ENCODE results near the gene APCDD1L.
"Not testable (repeated sequence)": the region's sequence is repeated elsewhere in the genome, so short reads cannot be mapped to it uniquely, and the experiment has no call there.

APCDD1L gene

DNA sequence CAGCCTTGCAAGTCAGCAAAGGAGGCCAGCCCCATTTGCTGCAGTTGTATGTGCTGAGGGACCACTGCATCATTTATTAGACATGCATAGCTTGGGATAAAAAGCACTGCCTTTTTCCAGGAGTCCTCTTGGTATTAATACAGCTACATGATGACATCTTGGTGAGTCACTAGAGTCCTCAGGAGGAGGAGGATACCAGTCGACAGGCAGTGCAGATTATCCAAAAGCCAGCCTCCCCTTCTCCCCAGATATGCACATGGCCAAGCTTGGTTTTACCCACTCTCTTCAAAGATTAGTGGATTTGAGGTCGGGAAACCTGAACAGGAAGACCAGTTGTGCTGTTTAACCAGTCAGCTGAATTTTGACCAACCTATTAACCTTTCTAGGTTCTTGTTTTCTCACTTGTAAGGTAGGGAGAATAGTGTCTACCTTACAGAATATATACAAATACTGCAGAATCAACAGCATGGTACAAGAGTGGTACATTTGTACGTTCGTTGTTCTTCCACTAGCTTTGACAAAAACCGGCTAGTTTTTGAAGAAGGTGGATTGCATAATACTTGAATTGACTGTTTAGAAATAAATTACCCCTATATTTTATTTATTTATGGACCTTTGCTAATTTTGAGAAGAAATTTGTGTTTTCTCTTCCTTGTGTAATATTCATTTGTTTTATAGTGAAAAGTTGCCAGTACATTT is 94.3 kb downstream of the APCDD1L start:
- Histone ChIP-seq H3K9me3 (ENCODE audit: control insufficient read depth, insufficient read depth, low read depth, low read length) (peaks cover 2% of the 10 kb centered on the region; the same call in 1 of the 2 replicates), H3K9ac (ENCODE audit: low read length) (no peak overlapping the region), H3K4me3 (ENCODE audit: low read depth, low read length) (no peak overlapping the region), H3K27me3 (ENCODE audit: control insufficient read depth, insufficient read depth, low read length) (no peaks in the 10 kb centered on the region), H3K36me3 (ENCODE audit: control insufficient read depth, insufficient read depth, low read length) (peaks cover 39% of the 10 kb centered on the region), H3K27ac (ENCODE audit: low read depth, low read length) (no peak overlapping the region), H3K4me1 (ENCODE audit: control insufficient read depth, insufficient read depth, low read length) (peaks cover 35% of the 10 kb centered on the region)

DNA sequence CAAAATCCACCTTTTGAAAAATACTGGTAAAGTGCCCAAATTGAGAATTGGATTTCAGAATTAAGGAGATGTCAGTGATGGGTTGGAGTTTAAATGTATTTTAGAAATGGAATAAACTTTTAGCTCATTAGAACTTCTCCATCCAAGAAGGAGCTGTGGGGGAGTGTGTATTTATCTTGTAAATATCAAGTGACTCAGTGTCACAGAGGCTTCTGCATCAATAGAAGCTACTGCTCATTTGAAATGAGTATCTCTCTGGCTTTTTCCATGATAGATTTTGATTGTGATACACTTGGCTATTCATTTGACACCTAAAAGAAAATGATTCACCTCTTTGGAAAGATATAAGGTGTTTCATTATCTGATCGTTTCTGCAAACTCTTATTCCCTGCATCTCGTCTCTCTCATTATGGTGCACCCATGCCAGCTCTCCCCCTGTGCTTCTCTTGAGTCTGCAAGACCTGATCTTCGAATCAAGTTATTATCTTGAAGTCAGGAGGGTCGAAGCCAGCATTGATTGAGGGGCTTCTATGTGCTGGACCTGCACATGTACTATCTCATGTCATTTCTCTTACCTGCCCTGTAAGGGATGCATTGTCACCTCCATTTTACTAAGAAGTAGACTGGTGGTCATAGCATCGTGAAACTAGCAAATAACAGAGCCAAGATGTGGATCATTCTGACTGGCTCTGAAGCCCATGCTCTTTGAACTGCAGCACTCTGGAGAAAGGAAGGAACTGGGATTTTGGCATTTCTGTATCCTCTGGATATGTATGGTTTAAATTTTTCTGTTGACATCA is 96.0 kb downstream of the APCDD1L start:
- Histone ChIP-seq H3K27ac (ENCODE audit: low read depth, low read length) (no peak overlapping the region), H3K27me3 (ENCODE audit: control insufficient read depth, insufficient read depth, low read length) (no peaks in the 10 kb centered on the region), H3K9ac (ENCODE audit: low read length) (no peak overlapping the region), H3K4me1 (ENCODE audit: control insufficient read depth, insufficient read depth, low read length) (peaks cover 34% of the 10 kb centered on the region), H3K4me3 (ENCODE audit: low read depth, low read length) (no peak overlapping the region), H3K36me3 (ENCODE audit: control insufficient read depth, insufficient read depth, low read length) (peaks cover 30% of the 10 kb centered on the region), H3K9me3 (ENCODE audit: control insufficient read depth, insufficient read depth, low read depth, low read length) (peaks cover 5% of the 10 kb centered on the region; the same call in 1 of the 2 replicates)

DNA sequence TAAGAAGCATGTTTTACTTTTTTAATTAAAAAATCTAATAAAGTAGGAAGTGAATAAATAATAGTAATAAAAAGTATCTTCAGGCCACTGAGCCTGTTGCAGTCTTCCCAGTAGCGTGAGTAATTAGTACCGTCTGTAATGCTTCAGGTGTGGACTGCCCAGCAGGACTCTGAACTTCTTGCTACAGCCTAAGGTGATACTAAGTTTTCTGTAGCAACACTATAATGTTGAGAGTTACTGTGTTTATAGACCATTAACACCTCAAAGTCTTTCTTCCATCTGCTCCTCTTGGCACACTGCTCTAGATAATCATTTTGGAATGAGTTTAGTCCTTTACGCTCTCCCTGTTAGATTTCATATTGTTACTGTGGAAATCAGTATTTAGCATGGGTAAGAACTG is 97.8 kb downstream of the APCDD1L start:
- Histone ChIP-seq H3K9me3 (ENCODE audit: control insufficient read depth, insufficient read depth, low read depth, low read length) (peaks cover 7% of the 10 kb centered on the region; the same call in 1 of the 2 replicates), H3K27ac (ENCODE audit: low read depth, low read length) (no peak overlapping the region), H3K4me3 (ENCODE audit: low read depth, low read length) (no peak overlapping the region), H3K36me3 (ENCODE audit: control insufficient read depth, insufficient read depth, low read length) (peaks cover 29% of the 10 kb centered on the region), H3K4me1 (ENCODE audit: control insufficient read depth, insufficient read depth, low read length) (peaks cover 25% of the 10 kb centered on the region), H3K27me3 (ENCODE audit: control insufficient read depth, insufficient read depth, low read length) (no peaks in the 10 kb centered on the region), H3K9ac (ENCODE audit: low read length) (no peak overlapping the region)

DNA sequence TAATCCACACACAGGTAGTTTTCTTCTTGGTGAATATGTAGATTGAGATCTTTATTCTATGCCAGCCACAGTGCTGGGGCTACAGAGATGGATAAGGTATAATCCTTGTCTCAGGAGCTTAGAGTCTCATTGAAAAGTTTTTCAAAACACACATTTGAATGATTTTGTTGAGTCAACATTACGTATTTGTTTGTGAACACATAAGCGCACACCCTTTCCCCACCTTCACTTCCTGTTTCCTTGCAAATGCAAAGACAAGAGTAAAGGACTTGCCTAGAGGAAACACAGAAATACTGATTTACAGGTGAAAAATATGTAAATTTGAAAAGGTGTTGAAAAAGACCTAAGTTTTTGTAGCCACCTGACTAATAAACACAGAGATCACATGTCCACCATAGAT is 98.4 kb downstream of the APCDD1L start:
- H3K27ac ChIP-seq (ENCODE audit: low read depth, low read length) = peak overlapping the region; percentile 1; the same call in 1 of the 2 replicates
- peaks cover 29% of the 10 kb centered on the region for H3K36me3 ChIP-seq (ENCODE audit: control insufficient read depth, insufficient read depth, low read length)
- no peak overlapping the region for H3K9ac ChIP-seq (ENCODE audit: low read length)
- H3K4me1 ChIP-seq (ENCODE audit: control insufficient read depth, insufficient read depth, low read length) = peaks cover 25% of the 10 kb centered on the region
- H3K27me3 ChIP-seq (ENCODE audit: control insufficient read depth, insufficient read depth, low read length) = no peaks in the 10 kb centered on the region
- 0 out of 2 replicates have a peak overlapping the region, but pooled peaks have one; percentile 15 for H3K4me3 ChIP-seq (ENCODE audit: low read depth, low read length)
- peaks cover 7% of the 10 kb centered on the region; the same call in 1 of the 2 replicates for H3K9me3 ChIP-seq (ENCODE audit: control insufficient read depth, insufficient read depth, low read depth, low read length)

DNA sequence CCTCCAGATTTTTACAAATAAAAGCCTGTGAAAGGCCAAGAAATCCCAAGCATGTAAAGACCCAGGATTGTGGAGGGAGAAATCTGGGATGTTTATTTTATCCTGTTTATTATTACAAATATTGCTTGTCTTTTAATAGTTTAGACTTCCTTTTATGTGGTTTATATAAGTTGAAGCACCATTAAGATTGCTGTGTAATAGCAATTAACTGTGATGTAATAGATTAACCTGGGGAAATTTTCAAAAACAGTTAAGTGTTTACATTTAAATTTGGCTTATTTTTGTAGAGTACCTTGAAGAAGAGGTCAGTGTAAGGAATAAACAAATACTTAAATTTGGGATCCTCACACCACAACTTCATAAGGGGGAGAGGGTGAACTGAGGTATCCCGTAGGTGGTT is 99.1 kb downstream of the APCDD1L start:
- H3K27me3 ChIP-seq (ENCODE audit: control insufficient read depth, insufficient read depth, low read length) = no peaks in the 10 kb centered on the region
- peaks cover 25% of the 10 kb centered on the region for H3K36me3 ChIP-seq (ENCODE audit: control insufficient read depth, insufficient read depth, low read length)
- H3K27ac ChIP-seq (ENCODE audit: low read depth, low read length) = peak overlapping the region; percentile 1; the same call in 1 of the 2 replicates
- H3K9ac ChIP-seq (ENCODE audit: low read length) = no peak overlapping the region
- peaks cover 21% of the 10 kb centered on the region for H3K4me1 ChIP-seq (ENCODE audit: control insufficient read depth, insufficient read depth, low read length)
- H3K9me3 ChIP-seq (ENCODE audit: control insufficient read depth, insufficient read depth, low read depth, low read length) = peaks cover 8% of the 10 kb centered on the region; the same call in 1 of the 2 replicates
- H3K4me3 ChIP-seq (ENCODE audit: low read depth, low read length) = 0 out of 2 replicates have a peak overlapping the region, but pooled peaks have one; percentile 15

DNA sequence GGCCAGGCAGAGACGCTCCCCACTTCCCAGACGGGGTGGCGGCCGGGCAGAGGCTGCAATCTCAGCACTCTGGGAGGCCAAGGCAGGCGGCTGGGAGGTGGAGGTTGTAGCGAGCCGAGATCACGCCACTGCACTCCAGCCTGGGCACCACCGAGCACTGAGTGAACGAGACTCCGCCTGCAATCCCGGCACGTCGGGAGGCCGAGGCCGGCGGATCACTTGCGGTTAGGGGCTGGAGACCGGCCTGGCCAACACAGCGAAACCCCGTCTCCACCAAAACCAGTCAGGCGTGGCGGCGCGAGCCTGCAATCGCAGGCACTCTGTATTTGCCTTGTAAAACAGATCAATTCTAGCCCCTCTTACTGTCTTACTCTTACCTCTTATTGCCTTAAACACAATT is 100.4 kb downstream of the APCDD1L start:
- H3K4me3 ChIP-seq (ENCODE audit: low read depth, low read length); H3K9ac ChIP-seq (ENCODE audit: low read length); H3K27me3 ChIP-seq (ENCODE audit: control insufficient read depth, insufficient read depth, low read length); H3K27ac ChIP-seq (ENCODE audit: low read depth, low read length): not testable (repeated sequence)
- H3K4me1 ChIP-seq (ENCODE audit: control insufficient read depth, insufficient read depth, low read length) = peaks cover 21% of the 10 kb centered on the region
- peaks cover 13% of the 10 kb centered on the region; the same call in 1 of the 2 replicates for H3K9me3 ChIP-seq (ENCODE audit: control insufficient read depth, insufficient read depth, low read depth, low read length)
- peaks cover 17% of the 10 kb centered on the region for H3K36me3 ChIP-seq (ENCODE audit: control insufficient read depth, insufficient read depth, low read length)

DNA sequence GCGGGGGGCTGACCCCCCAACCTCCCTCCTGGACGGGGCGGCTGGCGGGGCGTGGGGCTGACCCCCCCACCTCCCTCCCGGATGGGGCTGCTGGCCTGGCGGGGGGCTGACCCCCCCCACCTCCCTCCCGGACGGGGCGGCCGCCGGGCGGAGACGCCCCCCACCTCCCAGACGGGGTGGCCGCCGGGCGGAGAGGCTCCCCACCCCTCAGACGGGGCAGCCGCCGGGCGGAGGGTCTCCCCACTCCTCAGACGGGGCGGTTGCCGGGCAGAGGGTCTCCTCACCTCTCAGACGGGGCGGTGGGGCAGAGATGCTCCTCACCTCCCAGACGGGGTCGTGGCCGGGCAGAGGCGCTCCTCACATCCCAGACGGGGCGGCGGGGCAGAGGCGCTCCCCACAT is 101.0 kb downstream of the APCDD1L start:
- peaks cover 25% of the 10 kb centered on the region for H3K4me1 ChIP-seq (ENCODE audit: control insufficient read depth, insufficient read depth, low read length)
- H3K4me3 ChIP-seq (ENCODE audit: low read depth, low read length); H3K27me3 ChIP-seq (ENCODE audit: control insufficient read depth, insufficient read depth, low read length); H3K9ac ChIP-seq (ENCODE audit: low read length); H3K27ac ChIP-seq (ENCODE audit: low read depth, low read length): not testable (repeated sequence)
- H3K36me3 ChIP-seq (ENCODE audit: control insufficient read depth, insufficient read depth, low read length) = peaks cover 12% of the 10 kb centered on the region
- H3K9me3 ChIP-seq (ENCODE audit: control insufficient read depth, insufficient read depth, low read depth, low read length) = peaks cover 13% of the 10 kb centered on the region; the same call in 1 of the 2 replicates
